Left lung (tissue), 10 donors: ENCODE measurements around the gene NXN. TPM values are rescaled to one million over a fixed set of nuclear protein-coding genes. Genes with fewer than 3 reads are reported as not detected.
A peak's percentile ranks its signal among the peaks of the same experiment; 100 is the strongest.

Experiments
- ATAC-seq: fragments of 200-7000 bp; cut with Tn5 transposase; one replicate; pipeline ENCODE4 v1.9.1; 2020; ENCODE audit warnings: moderate library complexity
- DNase-seq, 4 donors: peaks; one replicate each; pipeline ENCODE4 v3.0.0-alpha.2; 2013 to 2020
- H3K27ac ChIP-seq, 2 donors: fragments of 200-600 bp; sonication (generic) in 1 of 2; one replicate each; pipeline versions ENCODE4 v1.5.0 to v1.8.0; 2020 to 2021
- H3K27me3 ChIP-seq, 2 donors: fragments of 200-600 bp; sonication (generic) in 1 of 2; one replicate each; pipeline versions ENCODE4 v1.5.0 to v1.8.0; 2020 to 2021
- H3K36me3 ChIP-seq, 2 donors: fragments of 200-600 bp; sonication (generic) in 1 of 2; one replicate each; pipeline versions ENCODE4 v1.5.0 to v1.8.0; 2020 to 2021
- H3K4me1 ChIP-seq, 2 donors: fragments of 200-600 bp; one replicate each; pipeline ENCODE4 v1.8.0; 2021
- H3K4me3 ChIP-seq, 2 donors: fragments of 200-600 bp; sonication (generic) in 1 of 2; one replicate each; pipeline versions ENCODE4 v1.5.0 to v1.8.0; 2020 to 2021; ENCODE audit warnings: mild to moderate bottlenecking in 1 of 2
- H3K9me3 ChIP-seq, 2 donors: fragments of 200-600 bp; sonication (generic) in 1 of 2; one replicate each; pipeline versions ENCODE4 v1.5.0 to v1.8.0; 2020 to 2021
- CTCF ChIP-seq, 2 donors: fragments of 200-600 bp; sonication (generic) in 1 of 2; IDR thresholded peaks; one replicate each; pipeline versions ENCODE4 v1.5.0 to v1.8.0; 2021; ENCODE audit warnings: antibody characterized with exemption in 2 of 2
- intact Hi-C, 2 donors: fragments of 100-400 bp; cut with DNase I; formaldehyde crosslinking; loops; one replicate each; pipeline versions ENCODE4 v1.11.2 to v1.14.2; 2022
- polyA plus RNA-seq, 6 donors: library from polyadenylated mRNA; unstranded; fragments of 120-200 nt; gene quantifications; one replicate each; pipeline ENCODE4 v1.2.1, GENCODE V29; 2013; ENCODE audit not compliant: insufficient read length in 6 of 6
- total RNA-seq, 2 donors: library from RNA; stranded (reverse); fragmentation: NEBNext Ultra II Directional; extraction: Animal tissue kit (Norgen Biotek cat#: 25700); gene quantifications; one replicate each; pipeline ENCODE4 v1.2.1, GENCODE V29; 2021
- donor health status: DM: no; HTN: yes; CAD: no.
- donor health status: DM: no; HTN: no; CAD: no.

Gene NXN
- total and polyA plus RNA-seq, 8 donors = 33.8 to 59.1 (median 55.1) TPM

DNA sequence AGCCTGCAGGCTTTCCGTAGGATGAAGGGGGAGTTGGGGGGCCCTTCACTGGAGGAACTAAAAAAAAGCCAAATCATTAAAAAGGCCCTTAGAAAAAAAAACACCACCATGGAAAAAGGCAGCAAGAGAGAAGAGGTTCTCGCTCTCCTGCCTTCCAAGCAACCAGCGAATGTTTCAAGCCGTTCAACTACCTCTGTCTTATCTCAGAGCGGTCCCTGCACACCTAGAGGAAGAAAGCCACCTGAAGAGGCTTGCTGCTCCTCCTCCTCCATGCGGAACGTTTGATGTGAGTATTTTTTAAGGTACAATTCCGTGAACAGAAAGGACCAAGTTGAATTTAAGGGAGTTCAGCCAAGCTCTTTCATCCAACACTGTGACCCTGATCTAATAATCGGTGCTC is 9.2 kb downstream of the NXN start:
- H3K27ac ChIP-seq = no peak overlapping the region
- TF ChIP-seq CTCF (IDR thresholded peaks at IDR 0.05) = no peak
- H3K27me3 ChIP-seq = peaks cover 0 to 15% of the 10 kb centered on the region in 2 donors
- H3K4me3 ChIP-seq = no peak overlapping the region
- no peaks in the 10 kb centered on the region for H3K9me3 ChIP-seq
- H3K36me3 ChIP-seq = no peaks in the 10 kb centered on the region
- DNase-seq (no peak), ATAC-seq (peak; percentile 66)
- intact Hi-C loops = loop anchor here in 1 of 2 donors (10.0 kb wide), 1 partner anchor 66 kb away; no protein-coding TSS in a partner anchor
- peaks cover 0 to 4% of the 10 kb centered on the region in 2 donors for H3K4me1 ChIP-seq

DNA sequence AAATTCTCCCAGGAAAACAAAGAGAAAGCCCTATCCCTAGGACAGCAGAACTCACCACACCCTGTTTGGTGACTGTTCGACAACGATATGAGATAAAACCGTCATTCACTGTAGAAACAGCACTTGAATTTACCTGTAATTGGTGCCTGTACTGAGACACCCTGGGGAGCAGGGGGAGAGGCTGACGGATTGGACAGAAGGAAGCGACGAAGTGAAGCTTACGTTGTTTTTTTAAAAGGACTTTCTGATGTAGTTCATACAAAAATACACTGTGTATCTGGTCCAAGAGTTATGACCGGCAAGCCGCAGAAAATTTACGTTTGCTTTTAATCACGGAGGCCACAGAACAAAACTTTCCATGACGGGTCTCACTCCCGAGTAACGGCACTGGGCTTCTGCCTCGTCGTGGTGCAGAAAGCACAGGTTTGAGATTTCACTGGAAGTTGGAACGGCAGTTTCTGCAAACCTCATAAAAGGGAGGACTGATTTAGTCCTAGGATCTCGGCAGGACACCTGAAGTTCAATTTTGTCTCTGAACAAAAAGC is 9.7 kb downstream of the NXN start:
- TF ChIP-seq CTCF (IDR thresholded peaks at IDR 0.05) = no peak
- ATAC-seq (peak; percentile 56), DNase-seq (no peak)
- intact Hi-C loops = loop anchor here in 1 of 2 donors (10.0 kb wide), 1 partner anchor 65 kb away; no protein-coding TSS in a partner anchor
- Histone ChIP-seq H3K27me3 (peaks cover 0 to 15% of the 10 kb centered on the region in 2 donors), H3K36me3 (no peaks in the 10 kb centered on the region), H3K4me1 (no peaks in the 10 kb centered on the region), H3K27ac (no peak overlapping the region), H3K4me3 (no peak overlapping the region), H3K9me3 (no peaks in the 10 kb centered on the region)

DNA sequence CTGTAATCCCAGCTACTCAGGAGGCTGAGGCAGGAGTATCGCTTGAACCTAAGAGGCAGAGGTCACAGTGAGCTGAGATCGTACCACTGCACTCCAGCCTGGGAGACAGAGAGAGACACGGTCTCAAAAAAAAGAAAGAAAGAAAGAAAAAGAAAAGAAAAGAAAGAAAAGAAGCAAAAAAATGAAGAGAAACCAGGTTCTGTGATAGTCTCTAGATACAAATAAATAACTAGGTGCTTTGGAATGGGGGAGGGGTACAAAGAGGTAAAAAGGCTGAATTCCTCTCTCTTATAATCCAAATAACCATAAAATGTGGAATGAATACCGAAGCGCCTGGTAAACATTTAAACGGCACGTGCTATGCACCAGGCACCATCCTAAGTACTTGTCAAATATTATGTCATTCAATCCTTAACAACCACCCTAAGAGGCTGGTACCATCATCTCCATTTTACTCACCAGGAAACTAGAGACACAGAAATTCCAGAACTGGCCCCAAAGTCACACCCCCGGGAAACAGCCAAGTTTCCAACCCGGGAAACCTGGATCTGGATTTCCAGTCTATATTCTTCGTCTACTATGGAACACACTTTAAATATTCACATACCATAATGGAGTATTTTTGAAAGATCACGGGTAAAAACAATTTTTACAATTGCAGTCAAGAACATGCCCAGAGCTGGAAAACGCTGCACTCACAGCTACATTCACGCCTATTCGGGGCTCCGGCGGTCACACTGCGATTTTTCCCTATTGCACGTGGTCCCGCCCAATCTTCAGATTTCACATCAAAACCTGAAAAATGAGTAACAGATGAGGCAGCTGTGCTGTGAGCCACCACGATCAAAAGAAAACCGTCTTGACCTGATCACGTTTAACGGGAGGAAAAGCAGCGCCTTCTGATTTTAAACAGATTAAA is 10.5 kb downstream of the NXN start:
- DNase-seq = no peak
- intact Hi-C loops = no loop called here
- Histone ChIP-seq H3K4me1 (no peaks in the 10 kb centered on the region), H3K27me3 (peaks cover 0 to 15% of the 10 kb centered on the region in 2 donors), H3K27ac (no peak overlapping the region), H3K9me3 (no peaks in the 10 kb centered on the region), H3K36me3 (no peaks in the 10 kb centered on the region), H3K4me3 (no peak overlapping the region)
- TF ChIP-seq CTCF (IDR thresholded peaks at IDR 0.05) = no peak
- peak; percentile 54 for ATAC-seq

GRCh38 chr17:967122-967521 is 12.5 kb downstream of the NXN start:
- intact Hi-C loops = no loop called here
- H3K27ac ChIP-seq = no peak overlapping the region
- no peak for ATAC-seq

More at GRCh38 chr17:967122-967521, 12.5 kb downstream of the NXN start:
- H3K4me3 ChIP-seq = no peak overlapping the region
- no peaks in the 10 kb centered on the region for H3K4me1 ChIP-seq
- no peaks in the 10 kb centered on the region for H3K36me3 ChIP-seq
- DNase-seq = no peak
- H3K9me3 ChIP-seq = no peaks in the 10 kb centered on the region
- peaks cover 0 to 15% of the 10 kb centered on the region in 2 donors for H3K27me3 ChIP-seq
- no peak for TF ChIP-seq CTCF (IDR thresholded peaks at IDR 0.05)
